Natural killer cell (primary cell): ENCODE measurements around the gene GRID2. TPM values are rescaled to one million over a fixed set of nuclear protein-coding genes. Genes with fewer than 3 reads are reported as not detected.

ENCODE experiments used
- ATAC-seq, 3 donors: fragments of 150-1000 bp in 2 of 3; fragments of 200-7000 bp in 1 of 3; cut with Tn5 transposase; 1 replicate in 1 of 3; 2 replicates in 2 of 3; pipeline ENCODE4 v1.10.0; 2021; ENCODE audit warnings: mild to moderate bottlenecking in 2 of 3, moderate library complexity in 2 of 3
- DNase-seq, 2 donors: peaks; one replicate each; pipeline versions ENCODE4 v3.0.0 to v3.0.0-alpha.2; 2013 to 2021; ENCODE audit warnings: mixed read lengths in 1 of 2
- H3K27ac ChIP-seq: one replicate; pipeline ENCODE4 v1.5.1; 2013; ENCODE audit warnings: mild to moderate bottlenecking, low read length
- H3K27me3 ChIP-seq: one replicate; pipeline ENCODE4 v1.6.1; 2013; ENCODE audit warnings: low read length; ENCODE audit not compliant: control insufficient read depth, insufficient read depth
- H3K36me3 ChIP-seq: one replicate; pipeline ENCODE4 v1.6.1; 2013; ENCODE audit warnings: low read length; ENCODE audit not compliant: control insufficient read depth, insufficient read depth
- H3K4me1 ChIP-seq: one replicate; pipeline ENCODE4 v1.6.1; 2013; ENCODE audit warnings: low read length; ENCODE audit not compliant: control insufficient read depth, insufficient read depth
- H3K4me3 ChIP-seq: one replicate; pipeline ENCODE4 v1.5.1; 2013; ENCODE audit warnings: low read length
- H3K9me3 ChIP-seq: one replicate; pipeline ENCODE4 v1.6.1; 2013; ENCODE audit warnings: low read length; ENCODE audit not compliant: control insufficient read depth, insufficient read depth
- H3K27ac Mint-ChIP-seq, 2 donors: one replicate each; pipeline ENCODE4 v1.8.0; 2022; ENCODE audit warnings: mild to moderate bottlenecking in 2 of 2, mixed read lengths in 2 of 2, moderate library complexity in 1 of 2
- H3K27me3 Mint-ChIP-seq, 2 donors: one replicate each; pipeline ENCODE4 v1.8.0; 2022; ENCODE audit warnings: low read depth in 2 of 2, mixed read lengths in 2 of 2
- H3K36me3 Mint-ChIP-seq: one replicate; pipeline ENCODE4 v1.8.0; 2022; ENCODE audit warnings: mixed read lengths
- H3K4me1 Mint-ChIP-seq, 2 donors: one replicate each; pipeline ENCODE4 v1.8.0; 2022; ENCODE audit warnings: mixed read lengths in 2 of 2
- H3K4me3 Mint-ChIP-seq: one replicate; pipeline ENCODE4 v1.8.0; 2022; ENCODE audit warnings: mild to moderate bottlenecking, moderate library complexity, mixed read lengths
- H3K9me3 Mint-ChIP-seq, 2 donors: one replicate each; pipeline ENCODE4 v1.8.0; 2022; ENCODE audit warnings: mixed read lengths in 2 of 2
- WGBS: methylation state at CpG from one replicate; pipeline ENCODE4 v1.1.7; 2013; ENCODE audit warnings: missing lambda C conversion rate; ENCODE audit not compliant: insufficient coverage; 5-methylcytosine and 5-hydroxymethylcytosine counted together
- intact Hi-C: fragments of 100-400 bp; cut with micrococcal nuclease; formaldehyde crosslinking; loops from one replicate; pipeline ENCODE4 v1.14.2; 2022
- total RNA-seq, 4 donors: library from RNA; stranded (reverse); fragments of 120-200 nt in 1 of 4; gene quantifications; one replicate each; pipeline versions ENCODE4 v1.2.3 to v1.2.4, GENCODE V29; 2013 to 2022
- TF ChIP-seq, protein P1 (sequence below): fragments of 200-600 bp; IDR thresholded peaks from one replicate; pipeline ENCODE4 v1.8.0; 2022; ENCODE audit warnings: antibody characterized with exemption

GRID2 gene
- total RNA-seq, 3 donors from 2014 or later (not counting 1 experiment from before 2014, with no cell fraction given): not detected

DNA sequence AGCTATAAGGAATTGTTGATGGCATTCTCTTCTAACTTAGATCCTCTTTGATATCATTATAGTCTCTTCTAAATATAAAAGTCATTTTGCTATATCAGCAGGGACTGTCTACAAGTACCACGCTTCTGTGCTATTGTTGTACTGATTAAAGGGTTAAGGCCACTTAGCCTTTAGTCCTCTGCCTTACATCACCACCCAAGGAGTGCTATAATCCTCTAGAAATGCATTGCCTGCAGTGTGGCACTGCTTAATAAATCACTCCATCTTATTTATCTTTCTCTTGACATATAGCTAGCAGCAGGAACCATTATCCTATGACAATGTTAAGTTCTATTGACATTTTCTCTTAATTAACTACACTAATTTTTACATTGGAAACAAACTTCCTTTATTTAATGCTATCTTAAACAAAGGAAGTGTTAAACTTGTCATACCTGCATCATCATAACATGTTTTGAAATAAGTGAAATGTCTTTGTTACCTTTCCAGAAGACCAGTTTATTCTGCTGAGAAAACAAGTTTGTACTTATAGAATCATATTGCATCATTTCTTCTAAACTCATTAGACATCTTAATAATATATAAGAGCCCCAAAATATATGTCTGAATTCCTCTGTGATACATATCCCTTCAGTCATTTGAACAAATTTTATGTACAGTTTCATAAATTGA lies 1163.9 kb downstream of the GRID2 start:
- Mint-ChIP-seq H3K27ac (no peak overlapping the region), H3K36me3 (no peaks in the 10 kb centered on the region), H3K4me1 (no peaks in the 10 kb centered on the region), H3K27me3 (no peaks in the 10 kb centered on the region), H3K4me3 (no peak overlapping the region), H3K9me3 (peaks cover 2 to 5% of the 10 kb centered on the region in 2 donors)
- no peak for ATAC-seq
- Histone ChIP-seq H3K27ac (no peak overlapping the region), H3K36me3 (no peaks in the 10 kb centered on the region), H3K27me3 (no peaks in the 10 kb centered on the region), H3K9me3 (peaks cover 2% of the 10 kb centered on the region), H3K4me1 (no peaks in the 10 kb centered on the region), H3K4me3 (no peak overlapping the region)
- no CpG with 5 or more reads among the region's 1 CpG for WGBS
- intact Hi-C loops: no loop called here
- TF ChIP-seq, protein P1, sequence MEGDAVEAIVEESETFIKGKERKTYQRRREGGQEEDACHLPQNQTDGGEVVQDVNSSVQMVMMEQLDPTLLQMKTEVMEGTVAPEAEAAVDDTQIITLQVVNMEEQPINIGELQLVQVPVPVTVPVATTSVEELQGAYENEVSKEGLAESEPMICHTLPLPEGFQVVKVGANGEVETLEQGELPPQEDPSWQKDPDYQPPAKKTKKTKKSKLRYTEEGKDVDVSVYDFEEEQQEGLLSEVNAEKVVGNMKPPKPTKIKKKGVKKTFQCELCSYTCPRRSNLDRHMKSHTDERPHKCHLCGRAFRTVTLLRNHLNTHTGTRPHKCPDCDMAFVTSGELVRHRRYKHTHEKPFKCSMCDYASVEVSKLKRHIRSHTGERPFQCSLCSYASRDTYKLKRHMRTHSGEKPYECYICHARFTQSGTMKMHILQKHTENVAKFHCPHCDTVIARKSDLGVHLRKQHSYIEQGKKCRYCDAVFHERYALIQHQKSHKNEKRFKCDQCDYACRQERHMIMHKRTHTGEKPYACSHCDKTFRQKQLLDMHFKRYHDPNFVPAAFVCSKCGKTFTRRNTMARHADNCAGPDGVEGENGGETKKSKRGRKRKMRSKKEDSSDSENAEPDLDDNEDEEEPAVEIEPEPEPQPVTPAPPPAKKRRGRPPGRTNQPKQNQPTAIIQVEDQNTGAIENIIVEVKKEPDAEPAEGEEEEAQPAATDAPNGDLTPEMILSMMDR: no peak
- DNase-seq: no peak

DNA sequence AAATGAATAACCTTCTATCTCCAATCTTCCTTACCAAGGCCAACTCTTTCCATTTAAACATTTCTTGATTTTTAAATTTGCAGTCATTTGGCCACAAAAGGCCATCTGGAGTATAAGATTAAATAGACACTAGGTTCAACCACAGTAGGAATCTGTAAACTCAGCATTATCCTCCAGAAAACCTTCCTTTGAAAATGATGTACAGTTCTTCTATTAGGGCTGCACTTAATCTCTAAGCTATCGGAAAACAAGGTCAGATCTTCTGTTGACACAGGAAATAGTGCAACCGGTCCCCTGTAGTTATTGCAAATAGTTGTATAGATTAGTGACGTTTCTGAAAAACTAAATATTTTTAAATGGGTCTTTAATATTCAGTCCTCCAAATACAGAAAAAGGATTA lies 1165.8 kb downstream of the GRID2 start:
- Mint-ChIP-seq H3K4me1 (no peaks in the 10 kb centered on the region), H3K9me3 (peaks cover 2 to 8% of the 10 kb centered on the region in 2 donors), H3K4me3 (no peak overlapping the region), H3K36me3 (no peaks in the 10 kb centered on the region), H3K27ac (no peak overlapping the region), H3K27me3 (no peaks in the 10 kb centered on the region)
- Histone ChIP-seq H3K36me3 (no peaks in the 10 kb centered on the region), H3K27ac (no peak overlapping the region), H3K9me3 (peaks cover 2% of the 10 kb centered on the region), H3K4me1 (no peaks in the 10 kb centered on the region), H3K27me3 (no peaks in the 10 kb centered on the region), H3K4me3 (no peak overlapping the region)
- intact Hi-C loops: no loop called here
- no peak for ATAC-seq
- TF ChIP-seq, protein P1: no peak
- WGBS: 71% methylated on average over 2 of the region's 3 CpGs
- no peak for DNase-seq

DNA sequence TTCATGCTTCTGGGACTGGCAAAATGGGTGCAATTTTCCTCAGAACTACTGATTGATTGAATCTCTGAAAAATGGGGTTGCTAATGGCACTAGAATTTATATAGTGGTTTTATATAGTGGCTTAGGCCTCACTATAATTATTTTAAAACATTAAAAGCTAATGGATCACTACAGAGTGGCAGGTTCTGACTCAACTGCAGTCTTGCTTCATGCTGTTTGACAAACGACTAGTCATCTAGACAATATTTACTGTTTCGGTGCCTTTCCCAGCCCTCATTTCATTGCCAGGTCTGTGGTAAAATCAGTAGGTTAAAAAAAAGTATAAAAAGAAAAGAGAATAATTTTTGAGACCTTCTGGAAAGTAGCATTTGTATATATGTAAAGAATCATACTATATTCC lies 1172.0 kb downstream of the GRID2 start:
- 89% methylated on average over 2 of the region's 2 CpGs for WGBS
- Mint-ChIP-seq H3K4me3 (no peak overlapping the region), H3K27me3 (no peaks in the 10 kb centered on the region), H3K4me1 (no peaks in the 10 kb centered on the region), H3K9me3 (peaks cover under 1 to 12% of the 10 kb centered on the region in 2 donors), H3K36me3 (no peaks in the 10 kb centered on the region), H3K27ac (no peak overlapping the region)
- TF ChIP-seq, protein P1: no peak
- Histone ChIP-seq H3K9me3 (no peaks in the 10 kb centered on the region), H3K27me3 (no peaks in the 10 kb centered on the region), H3K36me3 (no peaks in the 10 kb centered on the region), H3K27ac (no peak overlapping the region), H3K4me1 (no peaks in the 10 kb centered on the region), H3K4me3 (no peak overlapping the region)
- ATAC-seq: no peak
- no peak for DNase-seq
- intact Hi-C loops: no loop called here

DNA sequence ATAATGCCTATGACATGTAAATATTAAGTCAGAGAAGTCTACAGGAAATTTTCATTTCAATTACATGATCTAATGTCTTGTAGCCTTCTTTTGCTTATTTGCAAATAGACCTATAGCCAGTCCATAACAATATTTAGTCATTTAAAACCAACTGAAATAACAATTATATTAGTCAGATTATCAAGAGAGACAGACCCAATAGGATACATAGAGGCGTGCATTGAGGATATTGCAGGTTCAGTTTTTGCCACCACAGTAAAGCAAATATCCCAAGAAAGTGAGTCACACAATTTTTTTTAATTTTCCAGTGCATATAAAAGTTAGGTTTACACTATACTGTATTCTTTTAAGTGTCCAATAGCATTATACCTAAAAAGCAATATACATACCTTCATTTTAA lies 1175.0 kb downstream of the GRID2 start:
- H3K4me1 ChIP-seq: no peaks in the 10 kb centered on the region
- no peaks in the 10 kb centered on the region for H3K9me3 ChIP-seq
- H3K27me3 ChIP-seq: no peaks in the 10 kb centered on the region
- Mint-ChIP-seq H3K4me3 (no peak overlapping the region), H3K27ac (no peak overlapping the region), H3K36me3 (no peaks in the 10 kb centered on the region), H3K27me3 (no peaks in the 10 kb centered on the region), H3K9me3 (peaks cover 8 to 15% of the 10 kb centered on the region in 2 donors), H3K4me1 (no peaks in the 10 kb centered on the region)
- DNase-seq (no peak), ATAC-seq (no peak)
- WGBS: 86% methylated on average over 1 of the region's 1 CpG
- no peak overlapping the region for H3K4me3 ChIP-seq
- H3K36me3 ChIP-seq: no peaks in the 10 kb centered on the region
- TF ChIP-seq, protein P1: no peak
- H3K27ac ChIP-seq: no peak overlapping the region
- intact Hi-C loops: no loop called here
